C4-2B (cell line): ENCODE data around the gene CNTNAP5.

Experiments used
- CTCF ChIP-seq: fragments of 450-650 bp; conservative IDR thresholded peaks from 2 replicates; pipeline ENCODE4 v1.5.1; 2017; ENCODE audit warnings: mild to moderate bottlenecking
- ZFX ChIP-seq: fragments of 450-650 bp; IDR thresholded peaks from 2 replicates; pipeline ENCODE4 v1.6.1; 2017

- TF ChIP-seq CTCF: no peak
- no peak for TF ChIP-seq ZFX
These were observed 244.3 kb downstream of the CNTNAP5 start for GRCh38 chr2:124269348-124269747.
